GM18870 (cell line): ENCODE data around the gene SLC35F1.
"Not testable (repeated sequence)": the region's sequence is repeated elsewhere in the genome, so short reads cannot be mapped to it uniquely, and the experiment has no call there.

ENCODE experiments used
- ATAC-seq: cut with Tn5 transposase; IDR thresholded peaks from one replicate; pipeline ENCODE4 v1.9.1; 2021; ENCODE audit warnings: moderate library complexity; ENCODE audit not compliant: unreplicated experiment

SLC35F1 gene

GRCh38 chr6:117924690-117925089, 17.6 kb downstream of the SLC35F1 start:
- ATAC-seq, result no peak

GRCh38 chr6:117927866-117928265, 20.8 kb downstream of the SLC35F1 start:
- ATAC-seq, result no peak

GRCh38 chr6:117928833-117929232, 21.8 kb downstream of the SLC35F1 start:
- no peak for ATAC-seq

GRCh38 chr6:117929501-117929900, 22.4 kb downstream of the SLC35F1 start:
- no peak for ATAC-seq

GRCh38 chr6:117930645-117931044, 23.6 kb downstream of the SLC35F1 start:
- no peak for ATAC-seq

- ATAC-seq, result no peak
Measured at GRCh38 chr6:117932001-117932400, 24.9 kb downstream of the SLC35F1 start.

GRCh38 chr6:117932676-117933075, 25.6 kb downstream of the SLC35F1 start:
- ATAC-seq, result no peak

GRCh38 chr6:117933471-117933870, 26.4 kb downstream of the SLC35F1 start:
- ATAC-seq, result no peak

GRCh38 chr6:117938311-117938995, 31.4 kb downstream of the SLC35F1 start:
- ATAC-seq, result no peak

GRCh38 chr6:117947234-117947633, 40.2 kb downstream of the SLC35F1 start:
- ATAC-seq, result no peak

GRCh38 chr6:117951783-117952182, 44.7 kb downstream of the SLC35F1 start:
- no peak for ATAC-seq

- ATAC-seq, result peak; percentile 84
Measured at GRCh38 chr6:117955684-117956256, 48.7 kb downstream of the SLC35F1 start.

- no peak for ATAC-seq
Measured at GRCh38 chr6:117956386-117956785, 49.3 kb downstream of the SLC35F1 start.

- no peak for ATAC-seq
Measured at GRCh38 chr6:117958536-117958935, 51.5 kb downstream of the SLC35F1 start.

GRCh38 chr6:117960877-117961276, 53.8 kb downstream of the SLC35F1 start:
- ATAC-seq, result no peak

GRCh38 chr6:117961301-117961700, 54.2 kb downstream of the SLC35F1 start:
- no peak for ATAC-seq

GRCh38 chr6:117965763-117966162, 58.7 kb downstream of the SLC35F1 start:
- not testable (repeated sequence) for ATAC-seq

GRCh38 chr6:117971637-117972036, 64.6 kb downstream of the SLC35F1 start:
- ATAC-seq, result no peak

- ATAC-seq, result no peak
Measured at GRCh38 chr6:117974914-117975627, 68.0 kb downstream of the SLC35F1 start.

- ATAC-seq, result no peak
Measured at GRCh38 chr6:117976030-117976651, 69.1 kb downstream of the SLC35F1 start.

- no peak for ATAC-seq
Measured at GRCh38 chr6:117985916-117986315, 78.9 kb downstream of the SLC35F1 start.

- ATAC-seq, result no peak
Measured at GRCh38 chr6:117986396-117986795, 79.3 kb downstream of the SLC35F1 start.
